ENCODE measurements around the gene CT45A9.

- TF ChIP-seq CTCF (IDR thresholded peaks at IDR 0.05; ENCODE audit: low read depth, low read length) (no peak), EZH2phosphoT487 (IDR thresholded peaks at IDR 0.05; ENCODE audit: low read depth) (no peak)
Observed at GRCh38 chrX:135910251-135910650, 38.6 kb upstream of the CT45A9 start.

All from OCI-LY3 (cell line).